HEK293 (cell line): ENCODE results near the gene RNF126.

ENCODE experiments used
- CTCF ChIA-PET: fragments of 350-600 bp; formaldehyde crosslinking; extraction: SDS; loops from one replicate; lab custom pipeline; 2021; ENCODE audit warnings: antibody characterized with exemption; lab: Yijun Ruan, JAX
- POLR2A ChIA-PET: fragments of 300-600 bp; formaldehyde crosslinking; extraction: SDS; loops from one replicate; lab custom pipeline; 2020; ENCODE audit warnings: antibody characterized with exemption, inconsistent platforms; lab: Yijun Ruan, JAX
- H3K27ac ChIP-seq: fragments of 200-500 bp; sonication (Bioruptor generic); 2 replicates; pipeline ENCODE4 v1.5.1; 2014; ENCODE audit warnings: low read depth, low read length, control low read depth, inconsistent platforms; ENCODE audit errors: extremely low read depth
- H3K36me3 ChIP-seq, 2 experiments: fragments of 200-500 bp in 1 of 2; sonication (Bioruptor generic) in 1 of 2; 1 replicate in 1 of 2; 2 replicates in 1 of 2; pipeline ENCODE4 v1.5.1; 2014 to 2017; ENCODE audit warnings: inconsistent platforms in 2 of 2, low read length in 2 of 2; ENCODE audit not compliant: control insufficient read depth in 2 of 2, insufficient read depth in 1 of 2
- H3K4me1 ChIP-seq: fragments of 200-500 bp; sonication (Bioruptor generic); 2 replicates; pipeline ENCODE4 v1.5.1; 2014; ENCODE audit warnings: mild to moderate bottlenecking, low read length, inconsistent platforms; ENCODE audit not compliant: control insufficient read depth, insufficient read depth
- H3K4me3 ChIP-seq: 2 replicates; pipeline ENCODE4 v1.5.1; 2011; ENCODE audit warnings: low read depth, mild to moderate bottlenecking, control low read depth, low read length, moderate library complexity
- H3K9me3 ChIP-seq: fragments of 200-500 bp; sonication (Bioruptor generic); 2 replicates; pipeline ENCODE4 v1.5.1; 2014; ENCODE audit warnings: low read depth, low read length, inconsistent platforms; ENCODE audit not compliant: control insufficient read depth, insufficient read depth
- PRDM1 ChIP-seq: fragments of 450-650 bp; formaldehyde crosslinking; IDR thresholded peaks from 2 replicates; pipeline ENCODE4; 2016; ENCODE audit warnings: missing biosample characterization, missing genetic modification characterization
- SETDB1 ChIP-seq: IDR thresholded peaks from one replicate; pipeline ENCODE4 v1.6.1; 2017; ENCODE audit warnings: mild to moderate bottlenecking, low read length, moderate library complexity, mixed read lengths; ENCODE audit not compliant: insufficient read length
- SP2 ChIP-seq: fragments of 450-650 bp; formaldehyde crosslinking; IDR thresholded peaks from 2 replicates; pipeline ENCODE4 v1.5.1; 2016; ENCODE audit warnings: missing biosample characterization, missing genetic modification characterization
- SP3 ChIP-seq: fragments of 450-650 bp; formaldehyde crosslinking; IDR thresholded peaks from 2 replicates; pipeline ENCODE4 v1.5.1; 2016; ENCODE audit warnings: missing biosample characterization, missing genetic modification characterization
- ZBTB1 ChIP-seq: fragments of 450-650 bp; formaldehyde crosslinking; IDR thresholded peaks from 2 replicates; pipeline ENCODE4 v1.5.1; 2016; ENCODE audit warnings: missing biosample characterization, missing genetic modification characterization
- ZBTB7A ChIP-seq: fragments of 450-650 bp; formaldehyde crosslinking; IDR thresholded peaks from 2 replicates; pipeline ENCODE4 v1.5.1; 2016; ENCODE audit warnings: low read depth, missing biosample characterization, missing genetic modification characterization
- ZFP69B ChIP-seq: fragments of 450-650 bp; formaldehyde crosslinking; IDR thresholded peaks from 2 replicates; pipeline ENCODE4 v1.5.1; 2016; ENCODE audit warnings: missing biosample characterization, missing genetic modification characterization
- ZNF223 ChIP-seq: fragments of 450-650 bp; formaldehyde crosslinking; IDR thresholded peaks from 2 replicates; pipeline ENCODE4 v1.5.1; 2016; ENCODE audit warnings: missing biosample characterization, missing genetic modification characterization
- ZNF248 ChIP-seq: fragments of 450-650 bp; formaldehyde crosslinking; IDR thresholded peaks from 2 replicates; pipeline ENCODE4 v1.5.1; 2017; ENCODE audit warnings: missing biosample characterization, missing genetic modification characterization
- ZNF292 ChIP-seq: fragments of 450-650 bp; formaldehyde crosslinking; IDR thresholded peaks from 2 replicates; pipeline ENCODE4 v1.5.1; 2016; ENCODE audit warnings: low read depth, missing biosample characterization, missing genetic modification characterization, borderline replicate concordance
- ZNF350 ChIP-seq: fragments of 450-650 bp; formaldehyde crosslinking; IDR thresholded peaks from 2 replicates; pipeline ENCODE4 v1.5.0; 2017; ENCODE audit warnings: missing biosample characterization, mild to moderate bottlenecking, missing genetic modification characterization
- ZNF354C ChIP-seq: fragments of 450-650 bp; formaldehyde crosslinking; IDR thresholded peaks from 2 replicates; pipeline ENCODE4 v1.5.1; 2016; ENCODE audit warnings: missing biosample characterization, missing genetic modification characterization, low read depth, borderline replicate concordance
- ZNF394 ChIP-seq: fragments of 450-650 bp; formaldehyde crosslinking; IDR thresholded peaks from 2 replicates; pipeline ENCODE4 v1.5.1; 2016; ENCODE audit warnings: missing biosample characterization, missing genetic modification characterization, mild to moderate bottlenecking, moderate library complexity, borderline replicate concordance
- ZNF426 ChIP-seq: fragments of 450-650 bp; formaldehyde crosslinking; IDR thresholded peaks from 2 replicates; pipeline ENCODE4 v1.5.1; 2017; ENCODE audit warnings: missing biosample characterization, missing genetic modification characterization, mild to moderate bottlenecking, inconsistent platforms, moderate library complexity
- ZNF513 ChIP-seq: fragments of 450-650 bp; IDR thresholded peaks from 2 replicates; pipeline ENCODE4 v1.5.1; 2018; ENCODE audit warnings: missing biosample characterization, missing genetic modification characterization
- ZNF521 ChIP-seq: fragments of 450-650 bp; formaldehyde crosslinking; IDR thresholded peaks from 2 replicates; pipeline ENCODE4 v1.5.1; 2017; ENCODE audit warnings: missing biosample characterization, mild to moderate bottlenecking, missing genetic modification characterization
- ZNF555 ChIP-seq: fragments of 450-650 bp; formaldehyde crosslinking; conservative IDR thresholded peaks from 2 replicates; pipeline ENCODE4 v1.5.1; 2017; ENCODE audit warnings: missing biosample characterization, mild to moderate bottlenecking, missing genetic modification characterization, inconsistent platforms
- ZNF560 ChIP-seq: fragments of 450-650 bp; formaldehyde crosslinking; IDR thresholded peaks from 2 replicates; pipeline ENCODE4 v1.5.1; 2017; ENCODE audit warnings: missing biosample characterization, missing genetic modification characterization, borderline replicate concordance
- ZNF585B ChIP-seq: fragments of 450-650 bp; formaldehyde crosslinking; IDR thresholded peaks from 2 replicates; pipeline ENCODE4 v1.5.1; 2016; ENCODE audit warnings: missing biosample characterization, missing genetic modification characterization
- ZNF654 ChIP-seq: fragments of 450-650 bp; formaldehyde crosslinking; IDR thresholded peaks from 2 replicates; pipeline ENCODE4 v1.5.1; 2016; ENCODE audit warnings: low read depth, missing biosample characterization, missing genetic modification characterization
- ZNF792 ChIP-seq: fragments of 450-650 bp; formaldehyde crosslinking; IDR thresholded peaks from 2 replicates; pipeline ENCODE4 v1.5.1; 2016; ENCODE audit warnings: missing biosample characterization, missing genetic modification characterization
- ZNF843 ChIP-seq: fragments of 450-650 bp; formaldehyde crosslinking; IDR thresholded peaks from 2 replicates; pipeline ENCODE4 v1.5.1; 2016; ENCODE audit warnings: missing biosample characterization, missing genetic modification characterization
- ZSCAN4 ChIP-seq: fragments of 450-650 bp; formaldehyde crosslinking; IDR thresholded peaks from 2 replicates; pipeline ENCODE4 v1.5.1; 2017; ENCODE audit warnings: missing biosample characterization, missing genetic modification characterization
- TF ChIP-seq, protein P1 (sequence below): fragments of 450-650 bp; formaldehyde crosslinking; IDR thresholded peaks from 2 replicates; pipeline ENCODE4 v1.5.1; 2017; ENCODE audit warnings: missing biosample characterization, mild to moderate bottlenecking, missing genetic modification characterization, moderate library complexity
- TF ChIP-seq, protein P2 (sequence below): fragments of 450-650 bp; formaldehyde crosslinking; IDR thresholded peaks from 2 replicates; pipeline ENCODE4 v1.5.1; 2017; ENCODE audit warnings: missing biosample characterization, missing genetic modification characterization

Gene RNF126

DNA sequence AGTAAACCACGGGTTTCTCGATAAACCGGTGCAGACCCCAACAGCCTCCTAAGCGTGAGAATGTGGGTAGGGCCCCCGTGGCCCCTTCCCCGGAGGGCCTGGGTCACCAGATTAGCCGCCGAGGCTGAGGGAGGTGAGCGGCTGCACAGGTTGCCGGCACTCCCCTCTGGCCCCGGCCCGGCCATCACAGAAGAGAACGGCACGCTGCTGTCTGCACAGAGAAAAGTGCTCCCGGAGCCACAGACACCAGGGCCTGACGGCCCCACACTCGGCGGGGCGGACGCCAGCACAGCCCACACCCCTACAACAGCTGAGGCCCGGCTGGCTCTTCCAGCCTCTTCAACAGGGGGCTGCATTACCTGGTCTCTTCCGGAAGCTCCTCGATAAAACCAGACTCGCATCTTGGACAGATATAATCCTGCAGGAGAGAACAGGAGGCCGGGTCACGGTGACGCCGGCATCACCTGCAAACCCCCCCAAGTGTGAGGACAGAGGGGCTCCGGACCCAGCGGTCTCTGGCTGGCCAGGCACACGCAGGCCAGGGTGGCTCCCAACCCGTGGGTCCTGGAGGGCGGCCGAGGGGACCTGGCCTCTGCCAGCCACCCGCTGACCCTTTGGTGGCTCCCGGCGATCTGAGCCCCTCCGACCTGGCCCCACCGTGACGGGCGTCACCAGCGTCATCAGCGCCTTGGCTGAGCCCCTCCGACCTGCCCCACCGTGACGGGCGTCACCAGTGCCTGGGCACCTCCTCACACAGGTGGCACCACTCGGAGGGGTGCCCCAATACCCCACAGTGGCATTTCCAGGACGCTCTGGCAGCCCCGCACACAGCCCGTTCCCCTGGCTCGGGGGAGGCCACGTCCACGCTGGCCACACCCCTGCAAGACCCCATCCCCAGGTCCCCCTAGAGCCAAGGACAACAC, 10.3 kb downstream of the RNF126 start:
- H3K36me3 ChIP-seq, result peaks cover 12 to 85% of the 10 kb centered on the region in 2 experiments; a peak in 2 of 3 replicates
- CTCF ChIA-PET, result no interaction called here
- H3K9me3 ChIP-seq, result no peaks in the 10 kb centered on the region
- no peak overlapping the region for H3K27ac ChIP-seq
- no peak for TF ChIP-seq SETDB1
- no peak for TF ChIP-seq ZBTB7A (tag by site-specific recombination)
- TF ChIP-seq ZFP69B (tag by site-specific recombination), result no peak
- no peak for TF ChIP-seq ZNF248 (tag by site-specific recombination)
- TF ChIP-seq ZNF350 (tag by site-specific recombination), result no peak
- no peak for TF ChIP-seq ZNF513 (tag by site-specific recombination)
- no peak for TF ChIP-seq ZSCAN4 (tag by site-specific recombination)
- TF ChIP-seq ZNF555, result no peak
- TF ChIP-seq, protein P1, sequence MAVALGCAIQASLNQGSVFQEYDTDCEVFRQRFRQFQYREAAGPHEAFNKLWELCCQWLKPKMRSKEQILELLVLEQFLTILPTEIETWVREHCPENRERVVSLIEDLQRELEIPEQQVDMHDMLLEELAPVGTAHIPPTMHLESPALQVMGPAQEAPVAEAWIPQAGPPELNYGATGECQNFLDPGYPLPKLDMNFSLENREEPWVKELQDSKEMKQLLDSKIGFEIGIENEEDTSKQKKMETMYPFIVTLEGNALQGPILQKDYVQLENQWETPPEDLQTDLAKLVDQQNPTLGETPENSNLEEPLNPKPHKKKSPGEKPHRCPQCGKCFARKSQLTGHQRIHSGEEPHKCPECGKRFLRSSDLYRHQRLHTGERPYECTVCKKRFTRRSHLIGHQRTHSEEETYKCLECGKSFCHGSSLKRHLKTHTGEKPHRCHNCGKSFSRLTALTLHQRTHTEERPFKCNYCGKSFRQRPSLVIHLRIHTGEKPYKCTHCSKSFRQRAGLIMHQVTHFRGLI (tag by site-specific recombination), result no peak
- TF ChIP-seq ZNF354C (tag by site-specific recombination), result no peak
- TF ChIP-seq ZNF521 (tag by site-specific recombination), result no peak
- POLR2A ChIA-PET, result interaction anchor here (0.5 kb wide), 1 partner anchor 20 kb away, joined by 3 read pairs; no protein-coding TSS in a partner anchor
- H3K4me3 ChIP-seq, result no peak overlapping the region
- H3K4me1 ChIP-seq, result no peaks in the 10 kb centered on the region

GRCh38 chr19:651991-652390, 11.0 kb downstream of the RNF126 start:
- Histone ChIP-seq H3K4me1 (no peaks in the 10 kb centered on the region), H3K4me3 (no peak overlapping the region), H3K27ac (no peak overlapping the region), H3K9me3 (no peaks in the 10 kb centered on the region), H3K36me3 (peaks cover 12 to 83% of the 10 kb centered on the region in 2 experiments; a peak in 2 of 3 replicates)
- CTCF ChIA-PET, result no interaction called here
- TF ChIP-seq PRDM1, result no peak
- POLR2A ChIA-PET, result no interaction called here

GRCh38 chr19:651114-651818, 11.7 kb downstream of the RNF126 start:
- POLR2A ChIA-PET, result no interaction called here
- no peak overlapping the region for H3K27ac ChIP-seq
- CTCF ChIA-PET, result no interaction called here
- no peaks in the 10 kb centered on the region for H3K9me3 ChIP-seq
- H3K4me3 ChIP-seq, result no peak overlapping the region
- H3K4me1 ChIP-seq, result no peaks in the 10 kb centered on the region
- H3K36me3 ChIP-seq, result peaks cover 12 to 87% of the 10 kb centered on the region in 2 experiments; a peak in 2 of 3 replicates
- TF ChIP-seq ZNF394 (tag by site-specific recombination), result no peak
- no peak for TF ChIP-seq ZNF585B (tag by site-specific recombination)
- TF ChIP-seq ZBTB1, result no peak
- TF ChIP-seq, protein P2, sequence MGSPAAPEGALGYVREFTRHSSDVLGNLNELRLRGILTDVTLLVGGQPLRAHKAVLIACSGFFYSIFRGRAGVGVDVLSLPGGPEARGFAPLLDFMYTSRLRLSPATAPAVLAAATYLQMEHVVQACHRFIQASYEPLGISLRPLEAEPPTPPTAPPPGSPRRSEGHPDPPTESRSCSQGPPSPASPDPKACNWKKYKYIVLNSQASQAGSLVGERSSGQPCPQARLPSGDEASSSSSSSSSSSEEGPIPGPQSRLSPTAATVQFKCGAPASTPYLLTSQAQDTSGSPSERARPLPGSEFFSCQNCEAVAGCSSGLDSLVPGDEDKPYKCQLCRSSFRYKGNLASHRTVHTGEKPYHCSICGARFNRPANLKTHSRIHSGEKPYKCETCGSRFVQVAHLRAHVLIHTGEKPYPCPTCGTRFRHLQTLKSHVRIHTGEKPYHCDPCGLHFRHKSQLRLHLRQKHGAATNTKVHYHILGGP, result no peak
- no peak for TF ChIP-seq ZNF843 (tag by site-specific recombination)
- TF ChIP-seq ZNF292 (tag by site-specific recombination), result no peak
- TF ChIP-seq SP2 (tag by site-specific recombination), result no peak
- no peak for TF ChIP-seq ZNF792 (tag by site-specific recombination)
- TF ChIP-seq SP3 (tag by site-specific recombination), result no peak
- no peak for TF ChIP-seq ZNF560 (tag by site-specific recombination)
- no peak for TF ChIP-seq ZNF223 (tag by site-specific recombination)
- TF ChIP-seq ZNF654, result no peak
- no peak for TF ChIP-seq ZNF426 (tag by site-specific recombination)
